Right renal cortex interstitium (tissue), 3 donors: ENCODE results near the gene RPS4Y1. TPM values are rescaled to one million over a fixed set of nuclear protein-coding genes. Genes with fewer than 3 reads are reported as not detected.
"Not testable (repeated sequence)": the region's sequence is repeated elsewhere in the genome, so short reads cannot be mapped to it uniquely, and the experiment has no call there.

Source experiments
- DNase-seq, 3 donors: peaks; one replicate each; pipeline ENCODE4 v3.0.0-alpha.2; 2013; ENCODE audit warnings: low read depth in 3 of 3, low spot score in 2 of 3
- polyA plus RNA-seq, 3 donors: library from polyadenylated mRNA; unstranded; fragments of 120-200 nt; gene quantifications; one replicate each; pipeline ENCODE4 v1.2.1, GENCODE V29; 2013; ENCODE audit not compliant: insufficient read length in 3 of 3

RPS4Y1 gene
- 100 to 1,000 TPM; 737 to 747 (median 740) TPM for polyA plus RNA-seq

- peak; percentile 31 to 50 (median 47) for DNase-seq
Measured at GRCh38 chrY:2841471-2841893, at the start of gene RPS4Y1. Gene RPS4Y1 (plus strand): TSS chrY:2841602. CDS start chrY:2841625, 23 bp downstream.

GRCh38 chrY:2796977-2797523 is 44.4 kb upstream of the RPS4Y1 start:
- DNase-seq: no peak

GRCh38 chrY:2797991-2798390 is 43.4 kb upstream of the RPS4Y1 start:
- no peak for DNase-seq

GRCh38 chrY:2800246-2800645 is 41.2 kb upstream of the RPS4Y1 start:
- no peak for DNase-seq

- not testable (repeated sequence) for DNase-seq
Measured at GRCh38 chrY:2817146-2817896, 24.1 kb upstream of the RPS4Y1 start.

GRCh38 chrY:2824471-2824870 is 16.9 kb upstream of the RPS4Y1 start:
- no peak for DNase-seq

- DNase-seq: no peak
Measured at GRCh38 chrY:2828497-2828896, 12.9 kb upstream of the RPS4Y1 start.

- DNase-seq: no peak
Measured at GRCh38 chrY:2835230-2835629, 6.2 kb upstream of the RPS4Y1 start.

- DNase-seq: no peak
Measured at GRCh38 chrY:2837078-2837477, 4.3 kb upstream of the RPS4Y1 start.

- DNase-seq: no peak
Measured at GRCh38 chrY:2837932-2838331, 3.5 kb upstream of the RPS4Y1 start.

GRCh38 chrY:2846791-2847190 is 5.4 kb downstream of the RPS4Y1 start:
- DNase-seq: no peak

- no peak for DNase-seq
Measured at GRCh38 chrY:2848384-2848783, 7.0 kb downstream of the RPS4Y1 start.

GRCh38 chrY:2849368-2849767 is 8.0 kb downstream of the RPS4Y1 start:
- DNase-seq: no peak

GRCh38 chrY:2854145-2854774 is 12.9 kb downstream of the RPS4Y1 start:
- DNase-seq: no peak

GRCh38 chrY:2857068-2857467 is 15.7 kb downstream of the RPS4Y1 start:
- DNase-seq: no peak

- no peak for DNase-seq
Measured at GRCh38 chrY:2857686-2858085, 16.3 kb downstream of the RPS4Y1 start.

GRCh38 chrY:2859782-2860181 is 18.4 kb downstream of the RPS4Y1 start:
- no peak for DNase-seq

GRCh38 chrY:2860511-2860910 is 19.1 kb downstream of the RPS4Y1 start:
- DNase-seq: no peak

GRCh38 chrY:2866581-2866980 is 25.2 kb downstream of the RPS4Y1 start:
- DNase-seq: no peak

- DNase-seq: no peak
Measured at GRCh38 chrY:2867469-2867868, 26.1 kb downstream of the RPS4Y1 start.

- no peak for DNase-seq
Measured at GRCh38 chrY:2868035-2868607, 26.7 kb downstream of the RPS4Y1 start.

- DNase-seq: not testable (repeated sequence)
Measured at GRCh38 chrY:2872234-2872633, 30.8 kb downstream of the RPS4Y1 start.
